DND-41 (cell line): Measurements from ENCODE around the gene HOXB8.

Experiments
- ATAC-seq: fragments of 200-7000 bp; cut with Tn5 transposase; 3 replicates; pipeline ENCODE4 v1.9.1; 2021; ENCODE audit warnings: low read depth; ENCODE audit not compliant: insufficient read depth
- DNase-seq: peaks from one replicate; pipeline ENCODE4 v3.0.0-alpha.2; 2020
- H2AFZ ChIP-seq: 2 replicates; pipeline ENCODE4 v1.6.0; 2012; ENCODE audit warnings: low read depth, low read length
- H3K27ac ChIP-seq: 2 replicates; pipeline ENCODE4 v1.5.1; 2012; ENCODE audit warnings: low read length, inconsistent platforms
- H3K27me3 ChIP-seq: fragments of 200-600 bp; sonication (generic); 2 replicates; pipeline ENCODE4 v1.6.0; 2012; ENCODE audit warnings: low read length, mild to moderate bottlenecking, inconsistent platforms; ENCODE audit not compliant: insufficient read depth, poor library complexity
- H3K36me3 ChIP-seq: 2 replicates; pipeline ENCODE4 v1.5.1; 2012; ENCODE audit warnings: low read length, inconsistent platforms; ENCODE audit not compliant: insufficient read depth
- H3K4me1 ChIP-seq: 2 replicates; pipeline ENCODE4 v1.5.1; 2012; ENCODE audit warnings: mild to moderate bottlenecking, low read length; ENCODE audit not compliant: insufficient read depth
- H3K4me2 ChIP-seq: 2 replicates; pipeline ENCODE4 v1.6.0; 2012; ENCODE audit warnings: mild to moderate bottlenecking, moderate library complexity, low read length, inconsistent platforms; ENCODE audit not compliant: insufficient read depth
- H3K4me3 ChIP-seq, 2 experiments: fragments of 200-600 bp in 1 of 2; shearing (Covaris generic) in 1 of 2; 2 replicates each; pipeline ENCODE4 v1.5.1; 2012 to 2016; ENCODE audit warnings: inconsistent platforms in 2 of 2, low read length in 2 of 2, mild to moderate bottlenecking in 2 of 2, low read depth in 1 of 2, moderate library complexity in 1 of 2
- H3K79me2 ChIP-seq: 2 replicates; pipeline ENCODE4 v1.6.0; 2012; ENCODE audit warnings: low read length, inconsistent platforms; ENCODE audit not compliant: insufficient read depth
- H3K9ac ChIP-seq: 2 replicates; pipeline ENCODE4 v1.6.0; 2012; ENCODE audit warnings: low read depth, mild to moderate bottlenecking, inconsistent platforms, low read length, moderate library complexity
- H3K9me3 ChIP-seq: 2 replicates; pipeline ENCODE4 v1.5.1; 2012; ENCODE audit warnings: low read length, moderate library complexity, mild to moderate bottlenecking, inconsistent platforms; ENCODE audit not compliant: insufficient read depth, severe bottlenecking
- H4K20me1 ChIP-seq: 2 replicates; pipeline ENCODE4 v1.6.0; 2012; ENCODE audit warnings: low read length; ENCODE audit not compliant: insufficient read depth
- CTCF ChIP-seq: IDR thresholded peaks from 2 replicates; pipeline ENCODE4 v1.5.1; 2012; ENCODE audit warnings: borderline replicate concordance, low read length, moderate library complexity, mild to moderate bottlenecking; ENCODE audit not compliant: poor library complexity, severe bottlenecking; ENCODE audit errors: extremely low read depth
- EZH2 ChIP-seq: IDR thresholded peaks from 3 replicates; pipeline ENCODE4 v1.6.1; 2012; ENCODE audit warnings: borderline replicate concordance, low read depth, mild to moderate bottlenecking, moderate library complexity, low read length, inconsistent platforms; ENCODE audit not compliant: severe bottlenecking

Gene HOXB8

GRCh38 chr17:48593840-48594537, 21.1 kb downstream of the HOXB8 start:
- no peaks in the 10 kb centered on the region for H3K9me3 ChIP-seq
- ATAC-seq (peak; percentile 79), DNase-seq (peak; percentile 63)
- no peaks in the 10 kb centered on the region for H3K4me1 ChIP-seq
- no peaks in the 10 kb centered on the region for H4K20me1 ChIP-seq
- H3K4me2 ChIP-seq, result no peak overlapping the region
- H3K36me3 ChIP-seq, result no peaks in the 10 kb centered on the region
- no peak overlapping the region for H3K9ac ChIP-seq
- H3K4me3 ChIP-seq, result no peak overlapping the region
- no peak for TF ChIP-seq EZH2
- TF ChIP-seq CTCF, result peak; percentile 80
- H2AFZ ChIP-seq, result no peak overlapping the region
- no peaks in the 10 kb centered on the region for H3K79me2 ChIP-seq
- H3K27ac ChIP-seq, result no peak overlapping the region
- H3K27me3 ChIP-seq, result peaks cover 15% of the 10 kb centered on the region

GRCh38 chr17:48593126-48593829, 21.8 kb downstream of the HOXB8 start, which contains the start of gene HOXB5:
Gene HOXB5 (minus strand): TSS chr17:48593779. CDS start chr17:48593682, 97 bp downstream.
- H4K20me1 ChIP-seq, result no peaks in the 10 kb centered on the region
- no peak within 1 kb of the TSS for H3K9ac ChIP-seq
- H3K4me3 ChIP-seq, result no peak within 1 kb of the TSS
- H3K4me1 ChIP-seq, result no peaks in the 10 kb centered on the region
- no peaks in the 10 kb centered on the region for H3K79me2 ChIP-seq
- no peak within 1 kb of the TSS for H2AFZ ChIP-seq
- ATAC-seq (no peak), DNase-seq (no peak)
- no peak within 1 kb of the TSS for H3K4me2 ChIP-seq
- TF ChIP-seq CTCF (no peak), EZH2 (no peak)
- peaks cover 22% of the 10 kb centered on the region for H3K27me3 ChIP-seq
- H3K36me3 ChIP-seq, result no peaks in the 10 kb centered on the region
- H3K27ac ChIP-seq, result no peak within 1 kb of the TSS
- H3K9me3 ChIP-seq, result no peaks in the 10 kb centered on the region

- Histone ChIP-seq H3K79me2 (no peaks in the 10 kb centered on the region), H3K27me3 (peaks cover 29% of the 10 kb centered on the region), H3K27ac (no peak overlapping the region), H4K20me1 (no peaks in the 10 kb centered on the region; the same call in 1 of the 2 replicates), H3K4me3 (no peak overlapping the region), H3K4me2 (no peak overlapping the region), H3K36me3 (no peaks in the 10 kb centered on the region), H3K9ac (no peak overlapping the region), H3K4me1 (peaks cover 2% of the 10 kb centered on the region; the same call in 1 of the 2 replicates), H2AFZ (no peak overlapping the region), H3K9me3 (no peaks in the 10 kb centered on the region)
- ATAC-seq, result no peak
- TF ChIP-seq EZH2, result no peak
- no peak for DNase-seq
Measured at GRCh38 chr17:48592577-48592976, 22.5 kb downstream of the HOXB8 start.

- H3K4me1 ChIP-seq, result peaks cover 6% of the 10 kb centered on the region; the same call in 1 of the 2 replicates
- no peaks in the 10 kb centered on the region for H3K36me3 ChIP-seq
- no peak overlapping the region for H2AFZ ChIP-seq
- ATAC-seq (no peak), DNase-seq (no peak)
- H3K79me2 ChIP-seq, result no peaks in the 10 kb centered on the region
- H3K4me3 ChIP-seq, result no peak overlapping the region
- no peak overlapping the region for H3K9ac ChIP-seq
- TF ChIP-seq CTCF (no peak), EZH2 (no peak)
- no peaks in the 10 kb centered on the region for H3K9me3 ChIP-seq
- no peak overlapping the region for H3K4me2 ChIP-seq
- no peaks in the 10 kb centered on the region; the same call in 1 of the 2 replicates for H4K20me1 ChIP-seq
- H3K27ac ChIP-seq, result no peak overlapping the region
- peaks cover 34% of the 10 kb centered on the region for H3K27me3 ChIP-seq
Measured at GRCh38 chr17:48592057-48592514, 23.0 kb downstream of the HOXB8 start.
